ENCODE data around the gene KIAA1217.

- no peak for TF ChIP-seq SRF (IDR thresholded peaks at IDR 0.05; ENCODE audit: low read depth)
- no peak for TF ChIP-seq CTCF (IDR thresholded peaks at IDR 0.05 in 2 of 3, conservative IDR thresholded peaks at IDR 0.05 in 1 of 3; ENCODE audit: borderline replicate concordance in 1 of 3, insufficient read depth in 1 of 3, low read depth in 2 of 3, low read length in 2 of 3)
- no peak for TF ChIP-seq POLR2AphosphoS5 (IDR thresholded peaks at IDR 0.05; ENCODE audit: low read depth, low read length)
- TF ChIP-seq ZFX (IDR thresholded peaks at IDR 0.05), result no peak
- TF ChIP-seq MAX (IDR thresholded peaks at IDR 0.05), result no peak
- TF ChIP-seq EZH2 (IDR thresholded peaks at IDR 0.05), result no peak
- TF ChIP-seq YY1 (IDR thresholded peaks at IDR 0.05; ENCODE audit: extremely low read depth, insufficient replicate concordance, low read depth, low read length), result no peak
- no peak for TF ChIP-seq RAD21 (IDR thresholded peaks at IDR 0.05; ENCODE audit: low read depth)
- TF ChIP-seq ELF1 (IDR thresholded peaks at IDR 0.05; ENCODE audit: borderline replicate concordance, low read depth), result no peak
- no peak for TF ChIP-seq CEBPB (IDR thresholded peaks at IDR 0.05; ENCODE audit: low read depth)
Measured at GRCh38 chr10:24229909-24230308, 21.0 kb downstream of the KIAA1217 start.
